ENCODE data around the gene HAND1.

Gene HAND1

GRCh38 chr5:154506049-154506715 is 28.2 kb upstream of the HAND1 start:
- no peak for DNase-seq (ENCODE audit: extremely low read depth in 1 of 2, low read depth in 1 of 2)

- no peak for DNase-seq (ENCODE audit: extremely low read depth in 1 of 2, low read depth in 1 of 2)
Measured at GRCh38 chr5:154505567-154505966, 27.5 kb upstream of the HAND1 start.

- no peak for DNase-seq (ENCODE audit: extremely low read depth in 1 of 2, low read depth in 1 of 2)
Measured at GRCh38 chr5:154503698-154504039, 25.6 kb upstream of the HAND1 start.

GRCh38 chr5:154502180-154502579 is 24.2 kb upstream of the HAND1 start:
- no peak for DNase-seq (ENCODE audit: extremely low read depth in 1 of 2, low read depth in 1 of 2)

GRCh38 chr5:154501566-154501965 is 23.5 kb upstream of the HAND1 start:
- no peak for DNase-seq (ENCODE audit: extremely low read depth in 1 of 2, low read depth in 1 of 2)

- DNase-seq (ENCODE audit: extremely low read depth in 1 of 2, low read depth in 1 of 2): no peak
Measured at GRCh38 chr5:154498994-154499393, 21.0 kb upstream of the HAND1 start.

- DNase-seq (ENCODE audit: extremely low read depth in 1 of 2, low read depth in 1 of 2): no peak
Measured at GRCh38 chr5:154498591-154498990, 20.6 kb upstream of the HAND1 start.

- no peak for DNase-seq (ENCODE audit: extremely low read depth in 1 of 2, low read depth in 1 of 2)
Measured at GRCh38 chr5:154494036-154494435, 16.0 kb upstream of the HAND1 start.

- DNase-seq (ENCODE audit: extremely low read depth in 1 of 2, low read depth in 1 of 2): no peak
Measured at GRCh38 chr5:154493274-154493673, 15.2 kb upstream of the HAND1 start.

GRCh38 chr5:154491941-154492340 is 13.9 kb upstream of the HAND1 start:
- no peak for DNase-seq (ENCODE audit: extremely low read depth in 1 of 2, low read depth in 1 of 2)

- no peak for DNase-seq (ENCODE audit: extremely low read depth in 1 of 2, low read depth in 1 of 2)
Measured at GRCh38 chr5:154487541-154487940, 9.5 kb upstream of the HAND1 start.

- DNase-seq (ENCODE audit: extremely low read depth in 1 of 2, low read depth in 1 of 2): no peak
Measured at GRCh38 chr5:154486427-154486866, 8.4 kb upstream of the HAND1 start.

- DNase-seq (ENCODE audit: extremely low read depth in 1 of 2, low read depth in 1 of 2): no peak
Measured at GRCh38 chr5:154485850-154486426, 7.9 kb upstream of the HAND1 start.

- DNase-seq (ENCODE audit: extremely low read depth in 1 of 2, low read depth in 1 of 2): no peak
Measured at GRCh38 chr5:154485096-154485491, 7.1 kb upstream of the HAND1 start.

- no peak for DNase-seq (ENCODE audit: extremely low read depth in 1 of 2, low read depth in 1 of 2)
Measured at GRCh38 chr5:154484393-154485095, 6.5 kb upstream of the HAND1 start.

GRCh38 chr5:154483654-154484392 is 5.8 kb upstream of the HAND1 start:
- no peak for DNase-seq (ENCODE audit: extremely low read depth in 1 of 2, low read depth in 1 of 2)

- DNase-seq (ENCODE audit: extremely low read depth in 1 of 2, low read depth in 1 of 2): no peak
Measured at GRCh38 chr5:154482528-154483449, 4.8 kb upstream of the HAND1 start.

GRCh38 chr5:154481584-154482381 is 3.8 kb upstream of the HAND1 start:
- DNase-seq (ENCODE audit: extremely low read depth in 1 of 2, low read depth in 1 of 2): no peak

- DNase-seq (ENCODE audit: extremely low read depth in 1 of 2, low read depth in 1 of 2): no peak
Measured at GRCh38 chr5:154480847-154481246, 2.8 kb upstream of the HAND1 start.

All from activated CD8-positive, alpha-beta memory T cell treated with anti-CD3 and anti-CD28 coated beads for 1 hour (primary cell).